NB4 (cell line): ENCODE measurements around the gene TUBA1B.

Experiments
- DNase-seq: peaks from one replicate; pipeline ENCODE4 v3.0.0; 2010; ENCODE audit warnings: low read depth
- H3K4me3 ChIP-seq: one replicate; pipeline ENCODE4 v1.5.1; 2011; ENCODE audit warnings: mild to moderate bottlenecking, low read depth, low read length, moderate library complexity
- MAX ChIP-seq: IDR thresholded peaks from 2 replicates; pipeline ENCODE4 v1.6.1; 2011; ENCODE audit warnings: low read depth, low read length
- MYC ChIP-seq: IDR thresholded peaks from 2 replicates; pipeline ENCODE4 v1.6.1; 2011; ENCODE audit warnings: low read depth, low read length
- POLR2A ChIP-seq: IDR thresholded peaks from 2 replicates; pipeline ENCODE4 v1.6.1; 2011; ENCODE audit warnings: mild to moderate bottlenecking; ENCODE audit not compliant: insufficient read length; ENCODE audit errors: extremely low read depth
- TF ChIP-seq, protein P1 (sequence below): IDR thresholded peaks from one replicate; pipeline ENCODE4 v1.5.1; 2012; ENCODE audit warnings: low read depth, low read length

TUBA1B gene

DNA sequence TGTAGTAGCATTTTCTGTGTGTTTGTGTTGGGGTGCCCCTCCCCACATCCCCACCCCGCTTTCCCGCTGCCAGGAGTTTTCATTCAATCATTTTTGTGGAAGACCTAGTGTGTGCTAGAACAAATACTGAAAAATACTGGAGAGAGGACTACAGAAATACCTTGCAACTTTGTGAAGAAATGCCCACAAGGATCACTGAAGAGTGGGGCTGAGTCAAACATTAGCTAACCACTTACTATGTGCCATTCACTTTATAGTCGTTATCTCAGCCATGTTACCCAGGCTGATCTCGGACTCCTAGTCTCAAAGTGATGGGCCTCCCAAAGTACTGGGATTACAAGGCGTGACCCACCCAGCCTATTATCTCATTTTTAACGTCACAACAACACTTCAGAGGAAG is 20.0 kb downstream of the TUBA1B start:
- TF ChIP-seq POLR2A: no peak
- TF ChIP-seq MAX: no peak
- no peak for TF ChIP-seq MYC
- TF ChIP-seq, protein P1, sequence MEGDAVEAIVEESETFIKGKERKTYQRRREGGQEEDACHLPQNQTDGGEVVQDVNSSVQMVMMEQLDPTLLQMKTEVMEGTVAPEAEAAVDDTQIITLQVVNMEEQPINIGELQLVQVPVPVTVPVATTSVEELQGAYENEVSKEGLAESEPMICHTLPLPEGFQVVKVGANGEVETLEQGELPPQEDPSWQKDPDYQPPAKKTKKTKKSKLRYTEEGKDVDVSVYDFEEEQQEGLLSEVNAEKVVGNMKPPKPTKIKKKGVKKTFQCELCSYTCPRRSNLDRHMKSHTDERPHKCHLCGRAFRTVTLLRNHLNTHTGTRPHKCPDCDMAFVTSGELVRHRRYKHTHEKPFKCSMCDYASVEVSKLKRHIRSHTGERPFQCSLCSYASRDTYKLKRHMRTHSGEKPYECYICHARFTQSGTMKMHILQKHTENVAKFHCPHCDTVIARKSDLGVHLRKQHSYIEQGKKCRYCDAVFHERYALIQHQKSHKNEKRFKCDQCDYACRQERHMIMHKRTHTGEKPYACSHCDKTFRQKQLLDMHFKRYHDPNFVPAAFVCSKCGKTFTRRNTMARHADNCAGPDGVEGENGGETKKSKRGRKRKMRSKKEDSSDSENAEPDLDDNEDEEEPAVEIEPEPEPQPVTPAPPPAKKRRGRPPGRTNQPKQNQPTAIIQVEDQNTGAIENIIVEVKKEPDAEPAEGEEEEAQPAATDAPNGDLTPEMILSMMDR: no peak
- no peak for DNase-seq
- H3K4me3 ChIP-seq: peak overlapping the region; percentile 40

DNA sequence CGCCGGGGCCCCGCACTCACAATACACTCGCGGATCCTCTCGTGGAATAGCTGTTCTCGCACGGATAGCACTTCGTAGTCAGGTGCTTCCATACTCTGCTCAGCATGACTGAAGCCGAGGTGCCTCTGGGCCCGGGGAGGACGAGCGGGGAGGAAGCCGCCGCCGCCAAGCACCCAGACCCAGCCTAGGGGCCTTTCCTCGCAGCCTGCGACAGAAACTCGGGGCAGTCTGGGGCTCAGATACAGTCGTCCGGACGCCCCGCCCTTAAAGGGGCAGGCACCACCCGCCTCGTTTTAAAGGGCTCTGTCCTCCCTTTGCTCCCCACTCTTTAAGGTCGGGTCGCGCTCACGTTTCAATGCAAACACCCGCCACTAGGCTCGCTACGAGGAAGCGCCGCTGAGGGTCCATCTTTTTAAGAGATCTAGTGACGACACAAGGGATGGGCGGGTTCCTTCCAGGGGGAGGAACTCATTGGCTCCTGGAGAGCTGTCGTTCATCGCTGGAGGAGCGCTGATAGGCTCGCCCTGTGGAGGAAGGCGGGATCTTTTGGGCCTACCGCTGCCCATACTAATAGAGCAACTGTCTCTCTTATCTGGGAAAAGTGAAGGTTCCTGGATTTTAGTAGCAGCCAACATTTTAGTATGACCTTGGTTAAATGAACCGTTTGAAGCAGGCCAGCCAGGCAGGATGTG is 20.6 kb downstream of the TUBA1B start, which contains the start of gene LMBR1L:
LMBR1L (minus strand) TSS at position 384 of the 692 bp plus-strand sequence; CDS start at position 92, 292 bp downstream.
- DNase-seq: peak; percentile 99
- peak; percentile 56 for TF ChIP-seq POLR2A
- TF ChIP-seq MAX: no peak
- TF ChIP-seq, protein P1: peak; percentile 49
- 0 out of 2 replicates have a peak, but pooled peaks have one; percentile 11 for TF ChIP-seq MYC
- H3K4me3 ChIP-seq: peak within 1 kb of the TSS; percentile 78

DNA sequence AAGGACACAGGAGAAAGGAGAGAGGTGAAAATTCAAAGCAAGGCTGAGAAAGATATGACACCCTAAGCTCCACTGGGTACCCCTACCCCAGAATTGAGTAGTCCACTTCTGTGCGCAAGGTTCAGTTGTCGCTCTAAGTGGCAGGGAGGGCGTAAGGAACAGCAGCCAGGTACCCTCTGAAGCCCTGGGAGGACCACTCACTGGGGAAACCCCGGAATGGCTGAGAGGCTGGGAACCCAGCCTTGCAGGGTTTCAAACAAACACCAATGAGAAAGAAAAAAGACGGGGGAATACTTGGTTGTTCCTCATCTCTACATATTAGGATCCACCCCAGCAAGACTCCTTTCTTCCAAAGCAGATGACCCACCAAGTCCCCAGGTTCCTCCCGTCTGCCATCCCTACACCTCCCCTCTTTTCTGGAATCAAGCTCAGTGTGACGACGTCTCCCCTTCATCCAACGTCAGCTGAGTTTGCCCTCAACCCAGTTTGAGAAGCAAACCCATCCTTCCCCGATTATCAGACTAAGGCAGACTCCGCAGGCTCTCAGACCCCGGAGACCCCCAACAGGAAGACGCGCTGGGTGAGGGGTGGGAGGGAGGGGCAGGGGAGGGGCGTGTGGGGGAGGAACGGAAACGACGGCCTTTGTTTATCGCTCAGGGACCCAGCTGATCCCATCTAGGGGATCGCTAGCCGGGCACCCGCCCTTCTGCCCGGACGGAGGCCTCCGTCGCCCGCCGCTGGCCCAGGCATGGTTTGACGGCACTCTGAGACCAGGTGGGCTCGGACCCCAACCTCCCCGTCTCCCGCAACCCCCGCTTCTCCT is 21.3 kb downstream of the TUBA1B start:
- H3K4me3 ChIP-seq: peak overlapping the region; percentile 78
- peak; percentile 46 for DNase-seq
- TF ChIP-seq MYC: no peak
- no peak for TF ChIP-seq MAX
- TF ChIP-seq, protein P1: no peak
- TF ChIP-seq POLR2A: no peak

GRCh38 chr12:49108958-49109404 is 22.2 kb downstream of the TUBA1B start:
- peak overlapping the region; percentile 78 for H3K4me3 ChIP-seq

DNA sequence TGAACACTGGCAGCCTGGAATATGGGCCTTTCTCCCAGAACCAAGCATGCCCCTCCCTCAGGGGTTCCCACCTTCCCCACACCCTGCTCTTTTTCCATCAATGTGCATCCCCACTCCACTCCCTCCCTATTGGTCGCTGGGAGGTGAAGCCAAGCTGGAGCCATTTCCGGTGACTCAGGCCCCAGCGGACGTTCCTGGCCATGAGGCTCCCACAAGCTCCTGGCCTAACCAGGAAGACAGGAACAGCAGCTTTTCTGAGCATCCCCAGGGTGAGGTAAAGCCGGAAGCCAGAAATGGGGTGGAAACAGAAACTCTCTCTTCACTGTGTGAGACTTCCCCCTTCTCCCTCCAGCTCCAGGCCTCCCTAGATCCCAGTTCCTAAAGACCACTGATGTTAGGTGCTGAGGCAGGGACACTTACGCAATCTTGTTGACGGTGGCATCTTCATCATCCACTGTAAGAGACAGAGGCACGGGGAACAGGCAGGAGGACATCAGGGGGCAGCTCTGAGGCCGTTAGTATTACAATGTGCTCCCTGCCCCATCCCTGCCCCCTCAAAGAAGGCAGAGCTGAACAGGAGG is 25.6 kb downstream of the TUBA1B start:
- TF ChIP-seq, protein P1: no peak
- TF ChIP-seq MYC (no peak), POLR2A (no peak), MAX (no peak)
- DNase-seq: no peak
- H3K4me3 ChIP-seq: no peak overlapping the region

More at GRCh38 chr12:49108958-49109404, 22.2 kb downstream of the TUBA1B start:
- peak; percentile 86 for DNase-seq
- TF ChIP-seq MAX (no peak), MYC (no peak), POLR2A (no peak)
- TF ChIP-seq, protein P1: no peak
